NCI-H187 (cell line): Measurements from ENCODE around the gene TMEM115.

ENCODE experiments used
- DNase-seq, 2 experiments: peaks; one replicate each; lab custom pipeline; 2025; lab: John Stamatoyannopoulos, UW

TMEM115 gene

GRCh38 chr3:50351323-50351697 is 8.0 kb downstream of the TMEM115 start:
- DNase-seq: no peak

- peak; percentile 74 to 75 for DNase-seq
Measured at GRCh38 chr3:50350527-50351322, 8.6 kb downstream of the TMEM115 start, which contains the start of the genes CYB561D2 and NPRL2. Gene CYB561D2 (plus strand): TSS chr3:50350862. CDS start chr3:50351434, 572 bp downstream. Gene NPRL2 (minus strand): TSS chr3:50350775. CDS start chr3:50350652, 123 bp downstream.

- no peak for DNase-seq
Measured at GRCh38 chr3:50350213-50350526, 9.2 kb downstream of the TMEM115 start.

- DNase-seq: no peak
Measured at GRCh38 chr3:50347187-50347813, 12.0 kb downstream of the TMEM115 start.

- DNase-seq: peak; percentile 25 to 32
Measured at GRCh38 chr3:50345586-50346234, 13.6 kb downstream of the TMEM115 start, which contains the start of gene ZMYND10. Gene ZMYND10 (minus strand): TSS chr3:50345732. CDS start chr3:50345579, 153 bp downstream.

DNA sequence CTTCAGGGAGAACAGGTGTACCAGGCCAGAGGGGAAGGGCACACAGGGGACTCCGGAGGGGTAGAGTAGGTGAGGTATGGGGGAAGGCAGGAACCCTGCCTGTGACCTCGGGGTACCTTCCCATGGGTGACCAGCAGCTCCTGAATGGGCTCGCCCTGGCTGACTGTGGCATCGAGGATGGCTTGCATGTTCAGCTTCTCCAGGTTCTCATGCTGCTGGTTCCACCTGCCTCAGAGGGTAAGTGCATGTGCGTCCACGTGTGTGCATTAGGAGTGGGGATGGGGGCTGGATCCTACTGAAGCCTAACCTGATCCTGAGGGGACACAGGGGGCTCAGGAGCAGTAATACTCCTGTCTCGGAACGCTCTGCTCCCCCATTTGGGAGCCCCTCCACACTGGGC is 14.3 kb downstream of the TMEM115 start:
- no peak for DNase-seq

DNA sequence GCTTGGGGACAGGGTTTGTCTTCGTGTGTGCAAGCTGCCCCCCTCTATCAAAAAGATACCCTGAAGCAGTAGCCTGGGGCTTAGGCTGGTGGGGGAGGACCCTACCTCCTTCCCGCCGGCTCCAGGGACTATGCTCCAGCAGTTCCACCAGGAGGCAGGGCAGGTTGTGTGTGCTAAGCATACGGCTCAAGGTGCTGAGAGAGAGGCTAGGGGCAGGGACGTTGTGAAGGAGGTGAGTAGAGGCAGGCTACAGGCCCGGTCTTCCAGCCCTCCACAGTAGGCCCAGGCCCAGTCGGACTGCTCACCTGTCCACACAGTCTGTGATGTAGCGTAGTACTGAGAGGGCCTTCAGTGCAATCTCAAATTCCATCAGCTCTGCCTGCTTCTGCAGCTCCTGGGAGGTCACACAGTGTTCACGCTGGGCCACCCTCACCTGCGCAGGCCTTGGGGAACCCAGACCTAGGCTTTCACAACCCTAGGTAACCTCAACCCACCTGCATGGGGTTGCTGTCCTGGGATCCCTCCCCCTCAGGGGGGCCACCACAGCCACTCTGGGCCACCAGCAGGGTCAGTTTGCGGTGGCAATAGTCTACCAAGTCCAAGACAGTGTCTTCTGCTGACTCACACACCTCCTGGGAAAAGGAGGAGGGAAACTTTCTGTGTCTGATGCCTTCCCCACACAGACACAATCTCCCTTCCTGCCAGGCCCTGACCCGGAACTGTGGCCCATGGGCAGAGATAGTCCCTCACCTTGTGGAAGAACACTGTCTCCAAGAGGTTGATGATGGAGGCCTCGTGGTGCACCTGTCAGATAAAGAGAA is 16.3 kb downstream of the TMEM115 start:
- no peak for DNase-seq

DNA sequence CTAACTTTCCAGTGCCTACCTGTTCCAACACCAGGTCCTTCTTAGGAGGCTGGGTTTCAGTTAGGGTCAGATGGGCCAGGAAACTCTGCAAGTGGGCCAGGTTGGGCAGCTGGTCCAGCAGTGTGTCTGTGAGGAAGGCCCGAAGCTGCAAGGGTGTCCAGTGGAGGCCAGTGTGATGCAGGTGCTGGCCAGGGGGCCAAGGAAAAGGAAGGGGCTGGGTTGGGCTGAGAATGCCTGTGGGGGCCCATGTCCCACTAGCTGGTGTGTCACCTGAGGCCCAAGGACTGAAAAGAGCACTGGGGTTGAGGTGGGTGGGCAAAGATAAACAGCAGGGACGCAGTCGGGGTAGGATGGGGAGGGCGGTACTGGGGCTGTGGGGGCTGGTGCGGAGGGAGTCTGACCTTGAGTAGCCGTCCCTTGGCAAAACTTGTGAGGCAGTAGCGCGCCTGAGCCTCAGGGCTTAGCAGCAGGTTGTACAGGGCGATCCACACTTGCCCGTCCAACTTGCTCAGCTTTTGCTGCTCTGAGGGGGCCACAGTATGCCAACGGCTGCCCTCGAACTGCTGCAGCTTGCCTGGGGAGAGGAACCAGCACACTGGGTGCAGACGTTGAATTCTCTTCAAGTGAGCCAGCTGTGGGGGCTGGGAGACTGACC is 17.2 kb downstream of the TMEM115 start:
- no peak for DNase-seq

- no peak for DNase-seq
Measured at GRCh38 chr3:50341537-50341936, 17.8 kb downstream of the TMEM115 start.

DNA sequence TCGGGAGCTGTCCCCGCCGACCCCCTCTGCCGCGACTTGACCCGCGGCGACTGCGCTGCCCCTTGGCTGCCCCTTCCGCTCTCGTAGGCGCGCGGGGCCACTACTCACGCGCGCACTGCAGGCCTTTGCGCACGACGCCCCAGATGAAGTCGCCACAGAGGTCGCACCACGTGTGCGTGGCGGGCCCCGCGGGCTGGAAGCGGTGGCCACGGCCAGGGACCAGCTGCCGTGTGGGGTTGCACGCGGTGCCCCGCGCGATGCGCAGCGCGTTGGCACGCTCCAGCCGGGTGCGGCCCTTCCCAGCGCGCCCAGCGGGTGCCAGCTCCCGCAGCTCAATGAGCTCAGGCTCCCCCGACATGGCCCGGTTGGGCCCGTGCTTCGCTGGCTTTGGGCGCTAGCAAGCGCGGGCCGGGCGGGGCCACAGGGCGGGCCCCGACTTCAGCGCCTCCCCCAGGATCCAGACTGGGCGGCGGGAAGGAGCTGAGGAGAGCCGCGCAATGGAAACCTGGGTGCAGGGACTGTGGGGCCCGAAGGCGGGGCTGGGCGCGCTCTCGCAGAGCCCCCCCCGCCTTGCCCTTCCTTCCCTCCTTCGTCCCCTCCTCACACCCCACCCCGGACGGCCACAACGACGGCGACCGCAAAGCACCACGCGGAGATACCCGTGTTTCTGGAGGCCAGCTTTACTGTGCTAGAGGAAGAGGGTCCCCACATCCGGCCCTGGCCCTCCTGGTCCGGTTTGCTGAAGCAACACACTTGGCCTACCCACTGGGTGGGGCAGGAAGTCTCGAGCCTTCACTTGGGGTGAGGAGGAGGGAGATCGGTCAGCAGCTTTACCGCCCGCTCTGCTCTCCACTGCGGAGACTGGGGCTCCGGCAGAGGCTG is 18.6 kb downstream of the TMEM115 start, which contains the start of gene RASSF1:
Gene RASSF1, minus strand, starts transcription at position 389 of the 882 bp plus-strand sequence. Its CDS starts 31 bp downstream, at position 358.
- no peak for DNase-seq

- no peak for DNase-seq
Measured at GRCh38 chr3:50340147-50340447, 19.2 kb downstream of the TMEM115 start.

GRCh38 chr3:50339485-50340146 is 19.7 kb downstream of the TMEM115 start:
- DNase-seq: no peak

DNA sequence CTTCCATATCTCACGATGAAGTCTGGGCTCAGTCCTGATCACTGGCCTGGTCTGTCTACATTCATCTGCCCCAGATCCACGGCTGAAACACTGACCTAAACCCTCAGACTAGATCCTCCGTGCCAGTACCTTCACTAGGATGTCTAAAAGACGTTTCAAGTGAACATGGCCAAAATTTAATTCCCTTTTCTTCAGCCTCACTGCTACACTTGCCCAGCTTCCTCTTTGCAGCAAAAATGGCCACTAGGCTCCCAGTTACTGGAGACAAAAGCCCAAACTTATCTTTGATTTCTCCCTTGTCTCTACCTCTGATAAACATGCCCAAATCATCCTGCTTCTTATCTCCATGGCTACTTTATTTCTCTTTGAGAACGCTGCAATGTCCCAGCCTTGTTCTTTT is 20.4 kb downstream of the TMEM115 start:
- no peak for DNase-seq

- DNase-seq: peak; percentile 56 to 91
Measured at GRCh38 chr3:50337175-50337861, 22.0 kb downstream of the TMEM115 start.

DNA sequence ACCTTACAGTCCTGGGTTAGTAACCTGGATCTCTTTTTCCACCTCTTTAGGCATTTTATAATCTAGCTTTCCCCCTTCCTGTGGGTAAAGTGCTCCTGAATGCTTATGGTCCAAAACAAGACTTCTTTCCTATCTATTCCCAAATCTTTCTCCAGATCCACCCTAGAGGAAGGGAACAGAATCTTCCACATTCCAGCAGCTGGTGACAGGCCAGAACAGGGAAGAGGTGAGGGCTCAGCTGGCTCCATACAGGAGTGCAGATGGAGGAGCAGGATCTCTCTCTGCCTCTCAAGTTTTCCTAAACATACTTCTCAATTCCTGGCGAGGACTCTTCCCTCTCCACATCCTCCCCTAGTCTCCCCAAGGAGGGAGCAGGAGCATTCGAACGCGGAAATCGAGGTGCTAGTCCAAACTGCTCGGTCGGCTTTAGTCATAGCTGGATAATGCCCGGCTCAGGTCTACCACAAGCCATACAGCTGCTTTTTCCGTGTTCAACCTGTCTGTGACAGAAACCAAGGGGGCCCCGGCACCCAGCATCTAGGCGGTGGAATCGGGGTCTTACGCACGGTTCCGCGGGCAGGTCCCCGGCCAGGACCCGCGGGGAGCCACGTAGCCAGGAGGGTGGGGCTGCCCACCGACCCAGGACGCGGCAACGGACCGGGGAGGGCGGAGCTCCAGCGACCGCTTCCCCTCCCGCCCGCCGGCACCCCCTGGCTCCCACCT is 22.7 kb downstream of the TMEM115 start:
- no peak for DNase-seq

- DNase-seq: no peak
Measured at GRCh38 chr3:50334339-50335075, 24.8 kb downstream of the TMEM115 start.

DNA sequence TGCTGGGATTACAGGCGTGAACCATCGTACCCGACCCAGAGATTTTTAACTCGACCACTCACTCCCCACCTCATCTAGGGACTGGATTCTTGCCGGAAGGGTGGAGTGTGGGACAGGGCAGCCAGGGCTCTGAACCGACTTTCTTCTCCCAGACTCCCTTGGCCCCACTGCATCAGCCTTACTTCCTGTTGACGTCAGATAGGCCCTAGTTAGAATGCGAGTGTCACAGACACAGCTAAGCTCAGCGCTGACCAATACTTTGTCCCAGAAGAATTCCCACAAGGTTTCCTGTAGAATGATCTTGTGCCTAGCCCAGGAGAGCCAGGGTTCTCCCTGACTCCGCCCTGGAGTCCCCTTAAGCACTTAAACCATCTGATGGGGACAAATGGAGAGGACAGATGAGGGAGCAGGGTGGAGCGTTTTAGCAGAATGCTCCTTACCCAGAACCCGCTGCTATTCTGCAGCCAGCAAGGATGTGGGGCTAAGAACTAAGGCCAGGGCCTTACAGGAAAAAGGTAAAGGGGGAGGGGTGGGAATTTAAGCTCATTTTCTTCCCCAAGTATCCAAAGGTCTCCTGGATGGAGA is 25.5 kb downstream of the TMEM115 start:
- DNase-seq: no peak
